GM12865 (cell line): ENCODE results near the gene RFT1.

Experiments used
- DNase-seq: peaks from one replicate; pipeline ENCODE4 v3.0.0; 2010; ENCODE audit warnings: low read depth
- H3K4me3 ChIP-seq: 2 replicates; pipeline ENCODE4 v1.5.1; 2011; ENCODE audit warnings: mild to moderate bottlenecking, low read depth, low read length, control low read depth
- TF ChIP-seq, protein P1 (sequence below): IDR thresholded peaks from 2 replicates; pipeline ENCODE4 v1.5.1; 2011; ENCODE audit warnings: low read length, control low read depth, low read depth, inconsistent platforms; ENCODE audit not compliant: insufficient read depth; ENCODE audit errors: missing control alignments

RFT1 gene

DNA sequence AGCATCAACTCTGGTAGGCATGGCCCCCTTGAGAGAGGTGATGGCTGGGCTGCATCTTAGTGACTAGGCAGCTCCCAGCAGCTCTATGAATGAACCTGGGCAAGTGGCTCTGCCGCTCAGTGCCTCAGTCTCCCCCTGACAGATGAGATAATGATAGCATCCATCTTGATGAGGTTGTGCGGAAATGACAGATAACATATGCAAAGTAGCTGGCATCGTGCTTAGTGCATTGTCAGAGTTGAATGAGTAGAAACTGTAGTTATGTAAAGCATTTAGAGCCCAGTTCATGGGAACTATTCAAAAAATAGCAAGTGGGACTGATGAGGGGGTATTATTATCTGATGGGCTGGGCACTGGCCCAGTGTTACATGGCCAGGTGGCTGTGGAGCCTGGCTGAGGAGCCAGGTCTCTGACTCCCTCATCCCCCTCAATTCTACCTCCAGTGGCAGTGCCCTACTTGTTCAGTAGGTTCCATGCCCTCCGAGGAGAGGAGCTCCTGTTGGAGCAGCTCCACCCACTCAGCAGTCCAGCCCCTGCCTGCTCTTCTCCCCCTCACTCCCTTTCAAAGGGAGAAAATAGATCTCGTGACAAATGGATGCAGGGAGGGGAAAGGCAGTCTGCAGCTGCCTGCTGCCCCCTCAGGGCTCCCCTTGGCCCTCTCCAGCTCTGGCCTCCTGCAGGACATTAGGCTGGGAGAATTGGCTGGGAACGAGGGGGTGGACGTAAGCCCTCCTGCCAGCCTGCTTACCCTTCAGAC is 37.4 kb upstream of the RFT1 start:
- DNase-seq = peak; percentile 62
- peak overlapping the region; percentile 52 for H3K4me3 ChIP-seq
- TF ChIP-seq, protein P1, sequence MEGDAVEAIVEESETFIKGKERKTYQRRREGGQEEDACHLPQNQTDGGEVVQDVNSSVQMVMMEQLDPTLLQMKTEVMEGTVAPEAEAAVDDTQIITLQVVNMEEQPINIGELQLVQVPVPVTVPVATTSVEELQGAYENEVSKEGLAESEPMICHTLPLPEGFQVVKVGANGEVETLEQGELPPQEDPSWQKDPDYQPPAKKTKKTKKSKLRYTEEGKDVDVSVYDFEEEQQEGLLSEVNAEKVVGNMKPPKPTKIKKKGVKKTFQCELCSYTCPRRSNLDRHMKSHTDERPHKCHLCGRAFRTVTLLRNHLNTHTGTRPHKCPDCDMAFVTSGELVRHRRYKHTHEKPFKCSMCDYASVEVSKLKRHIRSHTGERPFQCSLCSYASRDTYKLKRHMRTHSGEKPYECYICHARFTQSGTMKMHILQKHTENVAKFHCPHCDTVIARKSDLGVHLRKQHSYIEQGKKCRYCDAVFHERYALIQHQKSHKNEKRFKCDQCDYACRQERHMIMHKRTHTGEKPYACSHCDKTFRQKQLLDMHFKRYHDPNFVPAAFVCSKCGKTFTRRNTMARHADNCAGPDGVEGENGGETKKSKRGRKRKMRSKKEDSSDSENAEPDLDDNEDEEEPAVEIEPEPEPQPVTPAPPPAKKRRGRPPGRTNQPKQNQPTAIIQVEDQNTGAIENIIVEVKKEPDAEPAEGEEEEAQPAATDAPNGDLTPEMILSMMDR = no peak

- peak overlapping the region; percentile 52 for H3K4me3 ChIP-seq
- peak; percentile 62 for DNase-seq
- TF ChIP-seq, protein P1 = no peak
Observed at GRCh38 chr3:53166781-53167291, 36.6 kb upstream of the RFT1 start.

- DNase-seq = no peak
- TF ChIP-seq, protein P1 = no peak
- H3K4me3 ChIP-seq = no peak overlapping the region; the same call in 1 of the 2 replicates
Observed at GRCh38 chr3:53166206-53166605, 36.0 kb upstream of the RFT1 start.

GRCh38 chr3:53164911-53165310 is 34.7 kb upstream of the RFT1 start:
- DNase-seq = no peak
- TF ChIP-seq, protein P1 = no peak
- H3K4me3 ChIP-seq = no peak overlapping the region

DNA sequence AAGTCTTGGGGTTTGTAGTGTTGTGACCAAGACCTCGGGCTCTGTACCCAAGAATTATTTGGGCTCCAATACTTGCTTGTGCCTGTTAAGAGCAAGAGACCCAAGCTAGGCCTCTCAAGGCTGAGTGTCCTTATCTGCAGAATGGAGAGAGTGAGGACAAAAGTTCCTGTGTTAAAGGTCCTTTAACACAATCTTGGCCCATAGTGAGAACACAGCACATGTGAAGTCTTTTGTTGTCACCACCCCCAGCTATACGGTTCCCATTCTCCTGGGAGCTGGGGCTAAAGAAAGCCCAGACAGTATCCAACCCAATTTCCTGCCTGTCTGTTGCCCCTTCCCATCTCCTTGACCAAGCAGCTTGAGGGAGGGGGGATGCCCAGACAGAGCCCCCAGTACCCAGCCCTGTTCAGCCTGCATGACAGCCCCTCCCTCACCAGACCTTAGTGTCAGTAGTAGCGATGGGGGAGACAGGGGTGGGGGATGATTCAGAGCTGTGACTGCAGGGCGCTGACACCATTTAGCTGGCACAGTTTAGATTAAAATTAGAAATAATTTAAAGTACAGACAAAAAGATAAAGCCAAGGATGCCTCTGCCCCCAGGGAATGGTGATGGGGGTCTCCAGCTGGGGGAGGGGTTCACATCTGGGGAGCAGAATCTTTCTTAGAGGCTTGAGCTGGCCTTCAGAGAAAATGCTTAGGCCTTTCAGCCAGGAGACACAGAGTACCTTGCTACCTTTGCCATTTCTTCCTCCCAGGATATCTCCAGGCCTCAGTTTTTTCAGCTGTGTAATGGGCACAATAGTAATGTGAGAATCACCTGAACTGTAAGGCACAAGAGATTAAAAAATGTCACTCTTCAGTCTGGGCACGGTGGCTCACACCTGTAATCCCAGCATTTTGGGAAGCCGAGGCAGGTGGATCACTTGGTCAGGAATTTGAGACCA is 33.5 kb upstream of the RFT1 start:
- no peak for DNase-seq
- peak overlapping the region; percentile 89 for H3K4me3 ChIP-seq
- TF ChIP-seq, protein P1 = no peak

- DNase-seq = peak; percentile 80
- TF ChIP-seq, protein P1 = no peak
- H3K4me3 ChIP-seq = peak overlapping the region; percentile 89
Observed at GRCh38 chr3:53162672-53163443, 32.6 kb upstream of the RFT1 start.
